Panc1 (cell line): ENCODE results near the gene GRID2. TPM values are rescaled to one million over a fixed set of nuclear protein-coding genes. Genes with fewer than 3 reads are reported as not detected.

Experiments used
- ATAC-seq: fragments of 200-7000 bp; cut with Tn5 transposase; 2 replicates; pipeline ENCODE4 v1.9.1; 2020; ENCODE audit warnings: mild to moderate bottlenecking, moderate library complexity
- BruUV-seq: library from RNA; stranded (reverse); fragments of 400-500 nt; replicated peaks from 2 replicates; lab custom pipeline; 2021; lab: Mats Ljungman, UMichigan
- CTCF ChIA-PET: fragments of 300-600 bp; sonication (Branson Sonifier 250); formaldehyde crosslinking; loops from one replicate; lab custom pipeline; 2022; ENCODE audit warnings: antibody characterized with exemption; lab: Charles Lee
- POLR2A ChIA-PET: fragments of 300-600 bp; sonication (Branson Sonifier 250); formaldehyde crosslinking; loops from one replicate; lab custom pipeline; 2022; ENCODE audit warnings: antibody characterized with exemption; lab: Charles Lee
- DNase-seq: peaks from one replicate; pipeline ENCODE4 v3.0.0-alpha.2; 2010; ENCODE audit warnings: low read depth, low spot score
- H3K27ac ChIP-seq: 2 replicates; pipeline ENCODE4 v1.5.1; 2011; ENCODE audit warnings: mild to moderate bottlenecking, low read length, inconsistent platforms
- H3K27me3 ChIP-seq: fragments of 200-500 bp; sonication (Bioruptor generic); 2 replicates; pipeline ENCODE4 v1.6.0; 2014; ENCODE audit warnings: low read length, inconsistent platforms; ENCODE audit not compliant: control insufficient read depth, insufficient read depth
- H3K36me3 ChIP-seq: fragments of 200-500 bp; sonication (Bioruptor generic); 2 replicates; pipeline ENCODE4 v1.5.1; 2014; ENCODE audit warnings: inconsistent platforms, mild to moderate bottlenecking, low read length, moderate library complexity; ENCODE audit not compliant: control insufficient read depth, insufficient read depth
- H3K4me1 ChIP-seq: 2 replicates; pipeline ENCODE4 v1.5.1; 2011; ENCODE audit warnings: inconsistent platforms, mild to moderate bottlenecking, low read length, moderate library complexity; ENCODE audit not compliant: control insufficient read depth, insufficient read depth
- H3K4me3 ChIP-seq, 2 experiments: 2 replicates each; pipeline ENCODE4 v1.5.1; 2011 to 2012; ENCODE audit warnings: low read depth in 2 of 2, low read length in 2 of 2, mild to moderate bottlenecking in 2 of 2, inconsistent platforms in 1 of 2, moderate library complexity in 1 of 2
- H3K9me3 ChIP-seq: fragments of 200-500 bp; sonication (Bioruptor generic); 2 replicates; pipeline ENCODE4 v1.5.1; 2014; ENCODE audit warnings: low read depth, mild to moderate bottlenecking, inconsistent platforms, low read length, moderate library complexity; ENCODE audit not compliant: control insufficient read depth, insufficient read depth
- POLR2AphosphoS5 ChIP-seq: IDR thresholded peaks from 2 replicates; pipeline ENCODE4 v1.6.1; 2012; ENCODE audit warnings: mild to moderate bottlenecking, low read depth, low read length, moderate library complexity
- SIN3A ChIP-seq: IDR thresholded peaks from 2 replicates; pipeline ENCODE4 v1.6.1; 2012; ENCODE audit warnings: low read depth, mild to moderate bottlenecking, low read length, moderate library complexity, borderline replicate concordance; ENCODE audit not compliant: insufficient read depth
- TCF7L2 ChIP-seq: IDR thresholded peaks from 2 replicates; pipeline ENCODE4 v1.6.1; 2011; ENCODE audit warnings: mild to moderate bottlenecking, low read depth, low read length, inconsistent platforms
- in situ Hi-C: cut with HindIII; loops from 2 replicates; pipeline ENCODE4 v1.10.0; 2016; ENCODE audit warnings: low sequenced_read_pairs, low pct_unique_long_range_greater_than_20kb
- intact Hi-C: fragments of 100-400 bp; cut with micrococcal nuclease; formaldehyde crosslinking; loops from one replicate; pipeline ENCODE4 v1.10.0; 2022; ENCODE audit not compliant: unreplicated experiment
- total RNA-seq: library from RNA; stranded (reverse); gene quantifications from one replicate; pipeline ENCODE4 v1.2.1, GENCODE V29; 2021; ENCODE audit not compliant: unreplicated experiment
- TF ChIP-seq, protein P1 (sequence below): fragments of 450-650 bp; IDR thresholded peaks from 2 replicates; pipeline ENCODE4 v1.5.1; 2017; ENCODE audit warnings: mild to moderate bottlenecking
- TF ChIP-seq, protein P2 (sequence below), 2 experiments: IDR thresholded peaks; 2 replicates each; pipeline ENCODE4 v1.6.1; 2011 to 2012; ENCODE audit warnings: low read depth in 2 of 2, control low read depth in 1 of 2, low read length in 1 of 2, mild to moderate bottlenecking in 1 of 2, moderate library complexity in 1 of 2; ENCODE audit not compliant: insufficient read depth in 1 of 2

The GRID2 gene
- total RNA-seq, 1 experiment from 2014 or later, result 0.08 TPM

DNA sequence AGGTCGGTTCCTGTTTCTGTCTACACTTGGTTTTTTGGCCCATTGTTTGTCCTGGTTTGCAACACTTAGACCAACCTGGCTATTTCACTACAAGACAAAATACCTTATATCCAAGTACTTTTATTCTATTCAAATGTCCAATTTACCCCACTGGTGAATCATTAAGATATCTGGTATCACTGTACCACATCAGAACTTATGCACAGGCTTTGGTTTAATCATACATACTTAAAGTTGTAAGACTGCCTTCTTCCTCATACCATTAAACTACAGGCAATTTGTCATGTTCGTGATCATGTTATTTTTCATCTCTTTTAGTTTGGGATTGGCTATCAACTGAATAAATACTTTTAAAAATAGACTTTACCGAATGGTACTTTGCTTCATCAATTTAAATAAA, 1471.8 kb downstream of the GRID2 start:
- H3K27me3 ChIP-seq, result no peaks in the 10 kb centered on the region
- H3K9me3 ChIP-seq, result no peaks in the 10 kb centered on the region
- H3K27ac ChIP-seq, result no peak overlapping the region
- ChIA-PET CTCF (no interaction called here), POLR2A (no interaction called here)
- H3K4me3 ChIP-seq, result no peak overlapping the region
- no peaks in the 10 kb centered on the region for H3K4me1 ChIP-seq
- no peak for ATAC-seq
- BruUV-seq, result no TSS peak
- in situ Hi-C loops (no loop called here), intact Hi-C loops (no loop called here)
- no peak for DNase-seq
- no peaks in the 10 kb centered on the region for H3K36me3 ChIP-seq
- TF ChIP-seq, protein P1, sequence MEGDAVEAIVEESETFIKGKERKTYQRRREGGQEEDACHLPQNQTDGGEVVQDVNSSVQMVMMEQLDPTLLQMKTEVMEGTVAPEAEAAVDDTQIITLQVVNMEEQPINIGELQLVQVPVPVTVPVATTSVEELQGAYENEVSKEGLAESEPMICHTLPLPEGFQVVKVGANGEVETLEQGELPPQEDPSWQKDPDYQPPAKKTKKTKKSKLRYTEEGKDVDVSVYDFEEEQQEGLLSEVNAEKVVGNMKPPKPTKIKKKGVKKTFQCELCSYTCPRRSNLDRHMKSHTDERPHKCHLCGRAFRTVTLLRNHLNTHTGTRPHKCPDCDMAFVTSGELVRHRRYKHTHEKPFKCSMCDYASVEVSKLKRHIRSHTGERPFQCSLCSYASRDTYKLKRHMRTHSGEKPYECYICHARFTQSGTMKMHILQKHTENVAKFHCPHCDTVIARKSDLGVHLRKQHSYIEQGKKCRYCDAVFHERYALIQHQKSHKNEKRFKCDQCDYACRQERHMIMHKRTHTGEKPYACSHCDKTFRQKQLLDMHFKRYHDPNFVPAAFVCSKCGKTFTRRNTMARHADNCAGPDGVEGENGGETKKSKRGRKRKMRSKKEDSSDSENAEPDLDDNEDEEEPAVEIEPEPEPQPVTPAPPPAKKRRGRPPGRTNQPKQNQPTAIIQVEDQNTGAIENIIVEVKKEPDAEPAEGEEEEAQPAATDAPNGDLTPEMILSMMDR, result no peak
- TF ChIP-seq, protein P2, sequence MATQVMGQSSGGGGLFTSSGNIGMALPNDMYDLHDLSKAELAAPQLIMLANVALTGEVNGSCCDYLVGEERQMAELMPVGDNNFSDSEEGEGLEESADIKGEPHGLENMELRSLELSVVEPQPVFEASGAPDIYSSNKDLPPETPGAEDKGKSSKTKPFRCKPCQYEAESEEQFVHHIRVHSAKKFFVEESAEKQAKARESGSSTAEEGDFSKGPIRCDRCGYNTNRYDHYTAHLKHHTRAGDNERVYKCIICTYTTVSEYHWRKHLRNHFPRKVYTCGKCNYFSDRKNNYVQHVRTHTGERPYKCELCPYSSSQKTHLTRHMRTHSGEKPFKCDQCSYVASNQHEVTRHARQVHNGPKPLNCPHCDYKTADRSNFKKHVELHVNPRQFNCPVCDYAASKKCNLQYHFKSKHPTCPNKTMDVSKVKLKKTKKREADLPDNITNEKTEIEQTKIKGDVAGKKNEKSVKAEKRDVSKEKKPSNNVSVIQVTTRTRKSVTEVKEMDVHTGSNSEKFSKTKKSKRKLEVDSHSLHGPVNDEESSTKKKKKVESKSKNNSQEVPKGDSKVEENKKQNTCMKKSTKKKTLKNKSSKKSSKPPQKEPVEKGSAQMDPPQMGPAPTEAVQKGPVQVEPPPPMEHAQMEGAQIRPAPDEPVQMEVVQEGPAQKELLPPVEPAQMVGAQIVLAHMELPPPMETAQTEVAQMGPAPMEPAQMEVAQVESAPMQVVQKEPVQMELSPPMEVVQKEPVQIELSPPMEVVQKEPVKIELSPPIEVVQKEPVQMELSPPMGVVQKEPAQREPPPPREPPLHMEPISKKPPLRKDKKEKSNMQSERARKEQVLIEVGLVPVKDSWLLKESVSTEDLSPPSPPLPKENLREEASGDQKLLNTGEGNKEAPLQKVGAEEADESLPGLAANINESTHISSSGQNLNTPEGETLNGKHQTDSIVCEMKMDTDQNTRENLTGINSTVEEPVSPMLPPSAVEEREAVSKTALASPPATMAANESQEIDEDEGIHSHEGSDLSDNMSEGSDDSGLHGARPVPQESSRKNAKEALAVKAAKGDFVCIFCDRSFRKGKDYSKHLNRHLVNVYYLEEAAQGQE (IDR thresholded peaks at IDR 0.05; ENCODE audit: insufficient read depth in 1 of 2, low read depth in 2 of 2, low read length in 1 of 2), result no peak
- TF ChIP-seq POLR2AphosphoS5 (no peak), TCF7L2 (no peak), SIN3A (no peak)

DNA sequence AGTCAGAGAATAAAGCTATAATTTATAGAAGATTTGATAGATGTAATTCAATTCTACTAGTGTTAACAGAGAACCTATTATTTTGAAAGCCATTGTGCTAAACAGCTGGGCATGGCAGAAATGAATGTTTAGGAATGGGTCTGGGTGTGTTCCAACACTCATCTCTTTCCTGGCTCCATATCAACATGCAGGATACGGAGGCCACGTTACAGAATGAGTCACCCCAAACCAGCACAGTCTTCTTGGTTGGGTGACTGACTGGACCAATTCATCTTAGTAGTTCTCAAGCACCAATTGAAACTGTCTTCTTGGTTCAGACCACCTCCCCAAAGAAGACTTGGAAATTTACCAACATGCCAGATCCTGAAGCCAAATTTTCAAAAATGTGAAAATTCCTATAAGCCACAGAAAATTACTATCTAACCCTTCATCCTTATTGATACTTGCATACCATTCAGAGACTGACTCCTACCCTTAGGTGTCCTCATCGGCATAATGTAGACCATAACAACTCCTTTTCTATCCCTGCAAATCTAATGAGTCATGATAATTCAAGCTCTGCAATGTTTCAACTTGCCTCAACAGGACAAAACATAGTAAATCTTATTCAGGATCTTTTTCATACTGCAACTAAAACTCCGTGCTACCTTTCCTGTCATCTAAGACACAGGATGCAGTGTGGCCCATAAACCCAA, 1472.8 kb downstream of the GRID2 start:
- CTCF ChIA-PET, result no interaction called here
- DNase-seq, result no peak
- no TSS peak for BruUV-seq
- POLR2A ChIA-PET, result no interaction called here
- TF ChIP-seq, protein P2 (IDR thresholded peaks at IDR 0.05; ENCODE audit: insufficient read depth in 1 of 2, low read depth in 2 of 2, low read length in 1 of 2), result no peak
- TF ChIP-seq SIN3A (no peak), POLR2AphosphoS5 (no peak), TCF7L2 (no peak)
- TF ChIP-seq, protein P1, result no peak
- in situ Hi-C loops, result no loop called here
- no peaks in the 10 kb centered on the region for H3K9me3 ChIP-seq
- no peak overlapping the region for H3K27ac ChIP-seq
- no peaks in the 10 kb centered on the region for H3K4me1 ChIP-seq
- intact Hi-C loops, result no loop called here
- H3K4me3 ChIP-seq, result no peak overlapping the region
- H3K36me3 ChIP-seq, result no peaks in the 10 kb centered on the region
- no peak for ATAC-seq
- H3K27me3 ChIP-seq, result no peaks in the 10 kb centered on the region
